ENCODE measurements around the gene EXOC3L4.
A peak's percentile ranks its signal among the peaks of the same experiment; 100 is the strongest.
"Not testable (repeated sequence)": the region's sequence is repeated elsewhere in the genome, so short reads cannot be mapped to it uniquely, and the experiment has no call there.

EXOC3L4 gene

DNA sequence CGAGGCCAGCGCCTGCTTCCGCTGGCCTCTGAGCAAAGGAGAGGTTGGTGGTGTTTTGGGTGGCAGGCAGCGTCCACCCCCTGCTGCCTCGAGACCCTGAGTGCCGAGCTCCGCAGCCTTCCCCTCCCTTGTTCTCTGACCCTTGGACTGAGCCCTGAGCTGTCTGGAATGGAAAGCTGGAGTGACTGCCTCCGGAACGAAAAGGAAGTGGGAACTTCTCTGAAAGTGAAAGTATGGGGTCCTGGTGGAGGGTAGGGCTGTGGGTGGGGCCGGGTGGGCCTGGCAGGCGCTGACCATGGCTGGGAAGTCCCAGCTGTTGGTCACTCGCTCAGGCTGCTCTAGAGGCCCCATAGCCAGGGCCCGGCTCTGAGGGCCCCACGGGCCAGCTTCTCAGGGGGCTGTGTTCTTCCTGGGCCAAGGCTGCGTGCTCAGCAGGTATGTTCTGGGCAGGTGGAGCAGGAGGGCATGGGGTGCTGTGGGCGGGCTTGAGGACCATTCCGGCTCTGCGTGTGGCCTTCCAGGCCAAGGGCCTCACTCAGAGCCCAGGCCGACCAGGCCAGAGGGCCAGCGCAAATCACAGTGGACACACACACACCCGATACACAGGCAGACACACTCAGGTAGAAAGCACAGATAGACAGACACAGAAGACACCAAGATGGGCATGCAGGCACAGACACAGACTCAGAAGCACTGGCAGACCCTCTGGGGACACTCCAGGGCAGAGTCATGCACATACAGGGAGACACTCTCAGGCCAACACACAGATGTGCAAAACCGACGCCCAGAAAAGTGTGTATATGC lies at the start of gene EXOC3L4:
TSS of gene EXOC3L4 (plus strand) at position 320 of the 804 bp plus-strand sequence. CDS start 5,495 bp downstream, outside the sequence.
- DNase-seq = no peak

DNA sequence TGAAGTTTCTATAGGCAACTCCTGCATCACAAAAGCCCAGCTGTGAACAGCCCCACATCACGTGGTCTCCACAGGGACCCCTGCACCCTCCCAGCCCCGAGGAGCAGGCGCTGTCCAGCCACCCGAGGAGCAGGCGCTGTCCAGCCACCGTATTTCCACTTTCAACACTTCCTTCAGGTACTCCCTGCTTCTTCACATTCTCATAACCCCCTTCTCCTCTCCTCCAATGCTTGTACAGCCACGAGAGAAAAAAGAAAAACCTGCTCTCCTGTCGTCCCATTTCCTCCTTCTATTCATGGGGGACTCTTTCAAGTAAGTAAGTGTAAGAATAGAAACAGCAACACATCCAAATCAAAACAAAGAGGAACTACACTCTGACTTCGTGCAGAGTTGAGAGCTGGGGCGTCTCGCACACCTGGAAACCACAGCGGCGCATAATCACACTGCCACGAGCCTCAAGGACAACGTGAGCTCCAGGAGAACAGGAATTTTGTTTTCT lies 49.1 kb upstream of the EXOC3L4 start:
- no peak for DNase-seq

DNA sequence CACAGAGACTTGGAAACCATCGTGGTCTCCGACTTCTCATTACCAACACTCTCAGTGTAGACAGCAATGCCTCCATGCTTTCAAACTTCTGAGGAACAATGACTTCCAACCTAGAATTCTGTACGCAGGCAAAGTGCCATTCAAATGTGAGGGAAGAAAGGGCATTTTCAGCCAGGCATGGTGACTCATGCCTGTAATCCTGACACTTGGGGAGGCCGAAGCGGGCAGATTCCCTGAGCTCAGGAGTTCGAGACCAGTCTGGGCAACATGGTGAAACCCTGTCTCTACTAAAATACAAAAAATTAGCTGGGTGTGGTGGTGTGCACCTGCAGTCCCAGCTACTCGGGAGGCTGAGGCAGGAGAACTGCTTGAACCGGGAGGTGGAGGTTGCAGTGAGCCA lies 47.1 kb upstream of the EXOC3L4 start:
- not testable (repeated sequence) for DNase-seq

DNA sequence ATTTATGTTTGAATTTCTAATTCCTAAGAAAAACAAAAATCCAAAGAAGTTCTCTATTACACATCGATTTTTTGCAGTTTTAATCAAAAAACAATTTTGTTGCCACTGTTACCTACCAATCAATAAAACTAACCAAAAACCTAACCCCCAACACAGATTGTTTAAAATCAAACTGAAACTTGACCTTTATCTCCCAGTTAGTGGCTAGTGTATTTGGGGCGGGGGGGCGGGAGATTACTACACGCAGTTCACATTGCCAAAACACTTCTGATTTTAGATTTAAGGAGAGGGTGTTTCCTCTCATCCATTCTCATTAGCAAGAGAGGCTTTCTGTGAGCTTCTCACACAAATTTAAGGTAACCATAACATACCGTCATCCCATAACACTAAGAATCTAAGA lies 43.6 kb upstream of the EXOC3L4 start:
- no peak for DNase-seq

DNA sequence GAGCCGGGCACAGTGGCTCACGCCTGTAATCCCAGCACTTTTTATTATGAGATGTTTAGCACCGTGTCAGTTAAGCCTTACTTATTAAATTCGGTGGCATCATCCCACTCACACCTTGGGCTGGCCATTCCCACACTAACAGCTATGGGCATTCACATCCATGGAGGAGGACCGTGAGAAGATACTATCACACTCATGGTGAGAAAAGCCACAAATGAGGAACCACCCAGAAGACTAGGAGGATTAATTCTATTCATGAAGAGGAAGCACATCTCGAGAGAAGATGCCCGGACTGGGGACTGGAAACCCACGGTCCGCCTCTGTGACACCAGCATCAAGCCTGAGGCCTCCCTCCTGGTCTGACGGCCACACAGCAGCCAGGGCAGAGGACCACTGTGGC lies 42.1 kb upstream of the EXOC3L4 start:
- no peak for DNase-seq

DNA sequence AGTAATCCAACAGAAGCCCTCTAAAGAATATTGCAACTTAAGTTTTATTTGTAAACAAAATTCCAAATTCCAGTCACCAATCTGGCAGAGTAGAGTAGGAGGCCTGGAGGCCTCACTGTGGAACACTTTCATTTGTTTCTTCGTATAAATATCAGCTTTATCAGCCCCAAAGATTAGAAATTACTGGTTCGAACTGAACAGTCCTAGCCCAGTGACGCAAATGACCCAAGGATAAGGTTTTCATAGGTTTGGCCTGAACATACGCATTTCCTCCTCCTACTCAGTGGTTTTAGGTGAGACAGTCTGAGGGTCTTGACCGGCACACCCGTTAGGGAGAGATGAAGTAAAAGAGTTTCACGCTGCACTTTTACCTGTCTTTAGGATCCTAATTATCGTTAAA lies 38.8 kb upstream of the EXOC3L4 start:
- DNase-seq = no peak

DNA sequence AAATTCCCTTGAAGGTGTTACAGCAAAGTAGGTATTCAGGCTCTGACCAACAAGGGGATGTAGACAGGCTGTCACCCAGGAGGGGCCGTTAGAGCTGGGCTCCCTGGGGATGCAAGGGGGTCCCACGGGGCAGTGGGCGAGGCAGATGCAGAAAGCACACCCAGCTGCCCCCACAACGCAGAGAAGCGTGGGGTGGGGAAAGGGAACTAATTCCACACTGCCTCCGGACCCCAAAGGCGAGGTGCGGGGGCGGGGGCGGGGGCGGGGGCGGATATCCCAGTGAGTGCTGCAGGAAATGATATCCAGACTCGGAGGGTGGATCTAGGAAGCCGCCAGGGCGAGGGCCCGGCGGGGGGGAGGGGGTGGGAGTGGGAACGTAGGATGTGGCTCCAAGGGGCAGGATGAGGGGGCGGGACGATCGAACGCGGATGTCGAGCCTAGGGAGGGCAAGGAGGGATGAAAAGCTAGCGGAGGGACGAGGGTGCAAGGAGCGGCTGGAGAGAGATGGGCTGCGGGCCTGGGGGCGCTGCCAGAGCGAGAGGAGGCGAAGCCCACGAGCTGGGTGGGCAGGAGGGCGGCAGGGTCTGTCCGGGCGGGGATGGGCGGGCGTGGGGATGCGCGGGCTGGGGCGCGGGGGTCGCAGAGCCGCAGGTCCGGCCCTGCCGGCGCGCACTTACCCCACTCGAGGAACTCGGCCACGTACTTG lies 38.0 kb upstream of the EXOC3L4 start:
- DNase-seq = no peak

DNA sequence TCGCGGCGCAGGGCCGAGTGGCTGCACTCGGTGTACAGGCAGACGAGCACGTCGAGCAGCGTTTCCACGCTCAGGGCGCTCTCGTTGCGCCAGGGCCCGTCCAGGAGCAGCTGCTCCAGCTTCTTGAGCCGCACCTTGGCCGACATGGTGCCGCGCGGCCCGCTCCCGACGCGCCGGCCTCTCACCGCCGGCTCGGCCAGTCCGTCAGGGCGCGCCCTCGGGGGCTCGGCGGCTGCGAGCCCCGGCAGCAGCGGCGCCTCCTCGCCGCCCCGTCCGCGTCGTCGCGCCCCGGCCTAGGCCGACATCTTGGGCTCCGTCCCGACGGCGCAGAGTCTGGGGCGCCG lies 37.5 kb upstream of the EXOC3L4 start:
- no peak for DNase-seq

DNA sequence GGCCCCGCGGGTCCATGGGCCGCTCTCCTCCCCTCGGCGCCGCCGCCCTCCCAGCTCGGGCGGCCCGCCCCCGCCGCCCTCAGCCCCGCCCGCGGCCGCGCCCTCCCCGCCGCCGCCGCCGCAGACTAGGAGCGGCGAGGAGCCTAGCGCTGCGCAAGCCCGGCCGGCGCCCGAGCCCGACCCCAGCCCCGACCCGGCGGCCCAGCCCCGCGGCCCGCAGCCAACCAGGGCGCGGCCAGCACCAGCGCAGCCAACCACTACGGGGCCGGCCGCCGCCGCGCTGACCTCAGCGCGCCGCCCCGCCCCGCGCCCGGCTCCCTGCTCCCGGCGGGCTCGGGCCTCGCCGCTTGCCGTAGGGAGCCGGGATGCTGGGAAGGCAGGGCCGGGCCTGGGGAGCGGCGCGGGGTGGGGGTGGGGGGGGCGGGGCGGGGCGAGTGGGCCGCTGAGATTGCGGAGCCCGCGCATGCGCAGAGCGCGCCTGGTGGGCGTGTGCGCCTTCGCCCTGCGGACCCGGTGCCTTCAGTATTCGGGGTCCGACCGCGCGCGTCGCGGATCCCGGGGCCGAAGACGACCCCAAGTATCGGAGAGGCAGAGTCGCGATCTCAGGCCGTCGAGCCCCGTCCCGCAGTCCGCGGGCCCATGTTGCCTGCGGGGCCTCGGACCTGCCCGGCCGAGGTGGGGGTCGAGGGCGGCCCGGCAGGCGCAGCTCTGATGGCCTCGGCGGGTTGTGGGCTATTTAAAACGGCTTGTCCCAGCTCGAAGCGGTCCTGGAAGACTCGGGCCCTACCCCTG lies 37.0 kb upstream of the EXOC3L4 start, which contains the start of gene CDC42BPB:
TSS of gene CDC42BPB (minus strand) at position 178 of the 792 bp plus-strand sequence. CDS start 376 bp downstream, outside the sequence.
- DNase-seq = peak; percentile 83 to 86

DNA sequence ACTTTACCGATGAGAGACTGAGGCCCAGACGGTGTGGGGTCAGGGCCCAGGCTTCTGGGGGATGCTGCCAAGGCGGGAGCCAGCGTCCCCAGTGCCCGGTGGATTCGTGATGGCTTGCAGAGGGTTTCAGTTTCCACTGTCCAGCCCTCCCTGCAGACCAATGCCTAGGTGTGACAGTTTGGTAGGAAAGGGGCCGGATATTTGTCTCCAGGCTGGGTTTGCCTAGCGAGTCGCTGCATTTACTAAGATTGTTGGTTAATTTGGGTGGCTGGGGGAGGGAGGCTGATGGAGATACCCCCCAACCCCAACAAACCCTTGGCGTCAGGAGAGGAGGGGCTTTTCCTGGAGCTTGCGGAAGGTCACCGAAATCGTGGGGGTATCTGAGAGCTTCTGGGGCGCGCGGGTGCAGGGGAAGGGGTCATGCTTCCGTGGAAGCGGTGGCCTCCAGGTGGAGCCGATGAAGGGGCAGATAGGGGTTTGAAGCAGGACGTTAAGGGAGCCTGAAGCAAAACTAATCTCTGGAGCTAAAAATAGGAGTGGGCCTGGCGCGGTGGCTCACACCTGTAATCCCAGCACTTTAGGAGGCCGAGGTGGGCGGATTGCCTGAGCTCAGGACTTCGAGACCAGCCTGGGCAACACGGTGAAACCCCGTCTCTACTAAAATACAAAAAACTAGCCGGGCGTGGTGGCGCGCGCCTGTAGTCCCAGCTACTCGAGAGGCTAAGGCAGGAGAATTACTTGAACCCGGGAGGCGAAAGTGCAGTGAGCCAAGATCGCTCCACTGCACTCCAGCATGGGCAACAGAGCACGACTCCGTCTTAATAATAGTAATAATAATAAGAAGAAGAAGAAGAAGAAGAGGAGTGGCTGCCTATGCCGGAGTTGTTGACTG lies 36.1 kb upstream of the EXOC3L4 start:
- DNase-seq = no peak

DNA sequence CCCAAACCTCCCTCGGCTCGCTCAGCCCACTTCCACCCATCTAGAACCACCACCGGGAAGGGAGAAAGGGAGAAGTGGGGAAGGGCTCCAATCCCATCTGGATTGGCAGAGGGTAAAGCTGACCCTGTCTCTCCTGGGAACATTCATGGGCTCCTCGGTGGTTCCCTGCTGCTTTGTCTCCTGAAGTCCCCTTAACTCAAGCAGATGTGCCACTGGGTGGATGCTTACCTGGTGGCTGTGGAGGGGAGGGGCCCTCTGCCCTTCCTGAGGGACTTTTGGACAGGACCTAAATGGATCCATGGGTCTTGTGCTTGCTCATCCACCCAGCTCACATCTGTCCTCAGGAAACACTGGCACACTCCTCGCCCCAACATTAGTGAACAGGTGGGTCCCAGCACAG lies 35.0 kb upstream of the EXOC3L4 start:
- no peak for DNase-seq

DNA sequence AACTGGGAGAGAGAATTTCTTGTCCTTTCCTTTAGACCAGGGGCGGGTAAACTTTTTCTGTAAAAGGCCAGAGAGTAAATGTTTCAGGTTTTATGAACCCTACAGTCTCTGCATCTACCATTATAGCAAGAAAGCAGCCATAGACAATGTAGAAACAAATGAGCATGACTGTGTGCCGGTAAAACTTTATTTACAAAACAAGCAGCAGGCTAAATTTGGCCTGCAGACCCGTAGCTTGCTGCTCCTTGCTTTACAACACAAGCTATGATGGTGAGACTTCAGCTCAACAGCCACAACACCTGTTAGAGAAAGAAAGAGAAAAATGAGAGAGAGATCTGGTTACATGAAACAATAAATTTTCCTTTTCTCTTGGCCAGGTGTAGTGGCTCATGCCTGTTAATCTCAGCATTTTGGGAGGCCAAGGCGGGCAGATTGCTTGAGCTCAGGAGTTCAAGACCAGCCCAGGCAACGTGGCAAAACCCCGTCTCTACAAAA lies 33.0 kb upstream of the EXOC3L4 start:
- DNase-seq = no peak

DNA sequence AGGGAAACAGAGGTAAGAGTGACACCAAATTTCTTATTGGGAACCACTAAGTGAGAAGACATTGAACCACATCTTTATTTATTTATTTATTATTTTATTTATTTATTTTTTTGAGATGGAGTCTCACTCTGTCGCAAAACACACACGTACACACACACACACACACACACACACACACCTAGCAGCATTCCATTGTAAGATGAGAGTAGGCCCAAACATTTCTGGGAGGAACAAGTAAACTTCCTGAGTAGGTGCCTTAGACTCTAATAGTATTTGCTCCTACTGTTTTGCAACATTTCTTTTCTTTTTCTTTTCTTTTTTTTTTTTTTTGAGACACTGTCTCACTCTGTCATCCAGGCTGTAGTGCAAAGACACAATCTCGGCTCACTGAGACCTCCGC lies 30.1 kb upstream of the EXOC3L4 start:
- no peak for DNase-seq

DNA sequence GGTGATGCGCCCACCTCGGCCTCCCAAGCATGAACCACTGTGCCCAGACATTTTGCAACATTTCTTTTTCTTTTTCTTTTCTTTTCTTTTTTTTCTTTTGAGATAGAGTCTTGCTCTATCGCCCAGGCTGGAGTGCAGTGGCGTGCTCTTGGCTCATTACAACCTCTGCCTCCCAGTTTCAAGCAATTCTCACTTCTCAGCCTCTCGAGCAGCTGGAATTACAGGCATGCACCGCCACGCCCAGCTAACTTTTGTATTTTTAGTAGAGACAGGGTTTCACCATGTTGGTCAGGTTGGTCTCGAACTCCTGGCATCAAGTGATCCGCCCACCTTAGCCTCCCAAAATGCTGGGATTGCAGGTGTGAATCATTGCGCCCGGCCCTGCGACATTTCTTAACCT lies 29.5 kb upstream of the EXOC3L4 start:
- no peak for DNase-seq

DNA sequence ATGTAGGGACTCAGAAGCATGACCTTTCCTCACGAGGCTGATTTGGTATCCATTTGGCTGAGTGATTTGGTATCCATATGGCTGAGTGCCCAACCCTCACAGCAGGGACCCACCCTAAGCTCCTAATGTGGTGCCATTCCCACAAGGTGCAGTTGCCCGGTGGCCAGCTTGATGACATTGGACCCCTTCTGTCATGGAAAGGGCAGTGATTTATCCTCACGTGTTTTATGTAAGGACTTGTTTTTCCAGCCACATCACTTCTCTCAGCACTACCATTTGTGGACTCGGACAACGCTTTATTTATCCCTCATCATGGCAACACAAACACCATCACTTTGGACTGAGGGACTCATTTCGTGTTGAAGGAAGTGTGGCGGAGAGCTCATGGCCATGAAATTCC lies 28.7 kb upstream of the EXOC3L4 start:
- DNase-seq = no peak

DNA sequence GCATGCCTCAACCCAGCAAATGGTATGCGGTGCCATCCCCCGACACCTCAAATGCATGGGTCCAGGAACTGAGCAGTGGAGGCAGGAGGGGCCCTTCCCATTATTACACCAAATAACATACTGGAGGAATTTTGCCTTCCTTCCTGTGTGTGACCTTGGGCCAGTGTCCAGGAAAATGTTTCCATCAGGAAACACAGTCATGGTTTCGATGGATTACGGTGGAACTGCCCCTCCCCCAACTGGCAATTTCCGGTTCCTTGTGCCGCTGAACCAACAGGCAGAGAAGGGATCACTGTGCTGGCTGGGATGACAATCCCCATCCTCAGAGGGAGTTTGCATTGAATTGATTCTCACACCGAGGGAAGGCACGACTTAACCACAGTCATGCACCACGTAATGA lies 28.1 kb upstream of the EXOC3L4 start:
- DNase-seq = no peak

DNA sequence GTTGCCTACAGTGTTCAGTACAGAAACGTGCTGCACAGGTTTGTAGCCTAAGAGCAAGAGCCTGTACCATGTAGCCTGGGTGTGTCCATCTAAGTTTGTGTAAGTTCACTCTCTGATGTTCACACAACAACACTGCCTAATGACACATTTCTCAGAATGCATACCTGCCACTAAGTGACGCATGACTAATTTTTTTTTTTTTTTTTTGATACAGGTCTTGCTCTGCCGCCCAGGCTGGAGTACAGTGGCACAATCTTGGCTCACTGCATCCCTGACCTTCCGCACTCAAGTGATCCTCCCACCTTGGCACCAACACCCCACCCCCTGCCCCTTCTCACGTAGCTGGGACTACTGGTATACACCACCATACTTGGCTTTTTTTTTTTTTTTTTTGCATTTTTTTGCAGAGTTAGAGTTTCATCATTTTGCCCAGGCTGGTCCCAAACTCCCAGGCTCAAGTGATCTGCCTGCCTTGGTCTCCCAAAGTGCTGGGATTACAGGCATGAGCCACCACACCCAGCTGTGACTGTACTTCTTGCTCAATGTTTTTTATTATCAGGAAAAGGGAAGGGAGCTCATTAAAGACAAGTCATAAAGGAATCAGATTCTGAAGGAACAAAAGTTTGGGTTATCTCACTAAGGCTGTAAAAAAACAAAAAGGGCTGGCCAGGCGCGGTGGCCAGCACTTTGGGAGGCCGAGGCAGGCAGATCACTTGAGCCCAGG lies 27.1 kb upstream of the EXOC3L4 start:
- DNase-seq = no peak

DNA sequence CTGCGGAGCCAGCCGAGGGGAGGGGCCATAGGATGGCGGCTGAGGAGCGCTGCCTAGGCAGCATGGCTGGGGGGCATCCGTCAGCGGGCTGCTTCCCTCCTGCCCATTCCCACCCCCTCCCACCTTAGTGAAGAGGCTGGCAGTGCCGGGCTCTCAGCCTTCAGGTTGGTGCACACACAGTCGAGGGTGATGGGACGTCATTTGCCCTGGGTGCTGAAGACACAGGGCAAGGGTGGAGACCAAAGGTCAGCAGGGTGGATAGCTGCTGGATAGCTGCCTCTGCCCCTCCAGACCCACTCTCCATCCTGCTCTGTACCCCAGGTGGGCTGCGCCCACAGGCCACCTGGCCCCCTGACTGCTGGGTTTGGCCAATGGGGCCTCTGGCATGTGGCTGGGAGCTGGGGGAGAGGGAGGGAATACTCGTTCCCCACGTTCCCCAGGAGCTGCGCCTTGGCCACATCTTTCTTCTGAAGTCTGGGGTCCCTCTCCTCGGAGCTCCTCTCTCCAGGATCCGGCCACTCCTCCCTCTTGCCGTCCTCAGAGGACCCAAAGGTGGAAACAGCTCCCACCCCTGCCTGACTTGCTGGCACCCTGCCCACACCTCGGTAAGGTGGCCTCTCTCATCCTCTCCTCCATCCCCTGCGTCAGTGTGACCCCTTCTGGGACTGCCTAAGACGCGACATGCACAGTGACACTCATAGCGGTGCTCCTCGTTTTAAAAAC lies 26.0 kb upstream of the EXOC3L4 start:
- no peak for DNase-seq

DNA sequence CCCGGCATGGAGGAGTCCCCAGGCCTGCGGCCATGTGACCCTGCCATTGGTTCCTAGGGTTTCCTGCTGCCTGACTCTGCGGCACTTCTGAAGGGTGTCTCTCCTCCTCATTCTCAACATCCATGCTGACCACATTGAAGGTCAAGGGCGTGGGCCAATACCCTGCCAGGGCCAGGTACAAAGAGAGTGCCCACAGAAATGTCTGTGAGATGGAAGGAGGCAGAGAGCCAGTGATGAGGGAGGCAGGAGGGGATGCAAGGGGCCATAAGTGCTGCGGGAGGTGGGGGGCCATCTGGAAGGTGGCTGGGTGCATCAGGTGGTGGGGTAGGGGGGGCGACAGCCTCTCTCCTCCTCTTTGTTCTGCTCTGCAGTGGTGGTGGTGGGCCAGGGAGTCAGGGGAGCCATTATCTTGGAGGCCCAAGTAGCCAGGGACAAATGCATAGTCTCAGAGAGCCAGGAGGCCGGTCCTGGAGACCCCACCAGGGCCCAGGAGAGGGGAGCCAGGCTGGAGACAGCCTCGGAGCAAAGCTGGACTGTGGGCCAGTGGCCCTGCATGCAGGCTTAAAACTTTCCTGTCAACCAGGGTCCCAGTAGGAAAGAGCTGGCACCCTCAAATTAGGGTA lies 24.2 kb upstream of the EXOC3L4 start:
- DNase-seq = no peak

DNA sequence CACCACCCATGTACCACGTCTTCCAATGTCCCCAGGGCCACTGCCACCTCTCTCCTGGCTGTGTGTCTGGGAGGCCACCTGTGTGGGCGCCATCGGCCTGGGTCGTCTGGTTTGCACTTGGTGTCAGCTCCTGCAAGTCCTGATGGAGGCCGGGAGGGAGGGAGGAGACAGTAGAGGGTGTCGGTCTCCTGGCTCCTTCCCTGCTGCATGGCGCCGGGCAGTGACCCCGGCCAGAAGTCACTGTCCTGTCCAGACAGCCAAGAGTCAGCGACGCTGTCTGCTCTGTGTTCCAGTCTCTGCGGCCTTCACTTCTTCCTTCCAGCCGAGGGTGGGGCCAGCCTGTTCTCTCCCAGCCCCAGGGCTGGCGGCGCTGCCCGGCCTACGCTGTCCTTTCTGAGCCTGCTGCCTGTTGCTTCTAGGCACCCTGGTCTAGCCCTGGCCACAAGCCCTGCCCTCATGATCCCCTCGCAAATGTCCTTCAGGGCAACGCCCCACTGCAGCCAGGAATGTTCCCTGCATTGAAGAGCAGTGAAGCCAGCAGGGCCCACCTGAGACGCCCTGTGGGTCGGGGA lies 23.5 kb upstream of the EXOC3L4 start:
- DNase-seq = no peak
